ENCODE measurements around the gene KAT2B.
A peak's percentile ranks its signal among the peaks of the same experiment; 100 is the strongest.

The KAT2B gene

DNA sequence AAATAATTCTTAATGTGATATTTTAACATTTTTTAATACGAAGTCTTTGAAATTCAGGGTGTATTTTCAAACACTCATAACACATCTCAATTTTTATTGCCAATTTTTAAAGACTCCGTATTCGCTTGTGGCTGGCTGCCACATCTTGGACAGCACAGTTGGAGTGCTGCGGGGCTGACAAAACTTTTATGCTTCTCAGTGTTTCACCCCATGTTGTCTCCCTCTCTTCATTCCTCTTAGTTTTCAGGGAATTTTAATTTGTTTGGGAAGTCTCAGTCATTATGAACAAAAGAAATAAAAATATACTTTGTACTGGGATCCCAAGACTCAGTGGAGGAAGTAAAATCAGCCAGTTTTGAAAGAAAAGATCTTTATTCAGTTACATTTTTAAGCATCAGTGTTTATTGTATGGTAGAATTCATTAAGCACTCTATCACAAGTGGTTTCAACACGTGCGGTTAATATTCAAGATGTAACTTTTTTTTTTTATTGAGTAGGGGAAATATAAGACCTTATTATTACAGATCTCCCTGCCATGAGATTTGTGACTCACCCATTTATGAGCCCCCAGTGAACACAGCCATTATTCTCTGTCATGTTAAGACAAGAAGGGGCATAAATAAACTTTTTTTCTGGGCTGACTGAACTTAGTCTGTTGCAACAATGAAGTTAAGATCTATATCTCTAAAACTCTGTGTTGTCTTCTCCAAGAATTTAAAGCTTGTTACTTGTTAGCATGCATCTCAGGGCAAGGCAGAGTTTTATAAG lies 26.8 kb downstream of the KAT2B start:
- ATAC-seq: no peak

DNA sequence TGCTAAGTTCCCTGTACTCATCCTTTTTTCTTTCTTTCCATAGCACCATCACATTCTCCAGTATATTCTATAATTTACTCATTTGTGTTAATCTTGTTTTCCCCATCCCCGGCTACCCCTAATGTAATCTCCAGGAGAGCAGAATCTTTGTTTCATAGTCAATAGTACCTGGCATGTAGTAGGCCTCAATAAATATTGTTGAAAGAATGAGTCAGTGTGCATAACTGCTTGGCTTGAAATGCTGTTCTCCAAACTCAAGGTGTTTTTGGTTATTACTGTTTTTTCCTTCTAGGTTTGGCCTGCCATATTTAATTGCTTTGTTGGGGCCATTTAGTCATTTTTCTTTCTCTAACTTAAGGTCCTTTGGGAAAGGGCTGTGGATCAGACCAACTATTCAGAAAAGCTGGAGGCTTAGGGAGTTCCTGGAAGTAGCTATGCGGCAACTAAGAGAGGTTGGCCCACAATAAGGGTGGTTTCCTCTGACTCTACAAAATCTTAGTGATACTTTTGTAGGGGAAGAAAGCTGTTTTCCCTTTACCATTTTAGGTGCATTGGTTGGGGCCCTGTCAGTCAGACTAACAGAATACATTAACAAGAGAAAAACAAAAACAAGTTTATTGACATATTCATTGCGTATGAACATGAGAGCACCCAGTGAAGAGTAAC lies 28.4 kb downstream of the KAT2B start:
- ATAC-seq: peak in 1 of 2 donors; percentile 59

DNA sequence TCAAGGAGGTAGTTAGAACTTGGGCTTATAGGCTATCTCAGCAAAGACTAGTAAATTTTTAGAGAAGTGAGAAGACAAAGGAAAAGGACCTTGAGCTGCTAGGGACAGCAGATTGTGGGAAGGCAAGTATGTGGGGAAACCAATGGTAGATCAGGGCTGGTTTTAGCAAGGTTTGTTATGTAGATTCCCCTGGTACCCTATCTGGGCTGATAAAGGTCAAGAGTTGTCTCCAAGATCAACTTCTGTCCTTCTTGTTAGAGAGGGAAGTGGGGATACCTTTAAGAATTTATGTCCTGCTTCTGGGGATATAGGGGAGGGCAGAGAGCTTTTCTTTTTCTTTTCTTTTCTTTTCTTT lies 28.9 kb downstream of the KAT2B start:
- ATAC-seq: no peak

DNA sequence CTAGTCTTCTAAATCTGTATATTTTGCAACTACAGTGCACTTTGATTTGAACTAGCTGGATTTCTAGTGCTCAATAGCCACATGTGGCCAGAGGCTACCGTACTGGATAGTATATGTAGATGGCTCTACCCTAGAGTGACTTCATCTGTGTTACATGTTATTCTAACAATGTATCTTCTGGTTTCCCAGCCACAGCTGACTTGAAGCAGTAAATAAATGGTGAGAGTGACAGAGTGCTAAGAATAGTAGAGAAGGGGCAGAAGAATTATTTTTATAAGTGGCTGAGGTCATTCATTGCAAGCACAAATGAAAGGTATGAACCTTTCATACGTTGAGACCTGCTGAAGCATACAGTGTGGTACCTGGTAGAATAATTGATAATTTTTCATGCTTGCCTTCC lies 30.9 kb downstream of the KAT2B start:
- ATAC-seq: no peak

DNA sequence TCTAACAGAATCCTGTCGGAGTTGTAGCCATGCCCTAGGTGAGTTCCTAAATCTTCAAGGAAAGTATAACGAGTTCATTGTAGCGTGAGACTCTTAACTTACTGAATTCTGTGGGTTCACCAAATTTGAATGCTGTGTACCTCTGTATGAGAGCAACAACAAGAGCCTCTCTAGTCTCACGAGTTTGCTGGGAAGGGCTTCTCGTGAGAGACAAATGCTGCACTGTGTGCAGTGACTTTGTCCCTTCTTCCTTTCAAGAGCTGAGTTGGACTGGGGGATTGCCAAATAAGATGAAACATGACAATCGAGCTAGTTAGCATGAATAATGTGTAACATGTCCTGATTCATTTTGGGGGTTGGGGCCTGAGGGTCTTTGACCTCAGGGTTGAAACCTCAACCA lies 32.2 kb downstream of the KAT2B start:
- ATAC-seq: no peak

DNA sequence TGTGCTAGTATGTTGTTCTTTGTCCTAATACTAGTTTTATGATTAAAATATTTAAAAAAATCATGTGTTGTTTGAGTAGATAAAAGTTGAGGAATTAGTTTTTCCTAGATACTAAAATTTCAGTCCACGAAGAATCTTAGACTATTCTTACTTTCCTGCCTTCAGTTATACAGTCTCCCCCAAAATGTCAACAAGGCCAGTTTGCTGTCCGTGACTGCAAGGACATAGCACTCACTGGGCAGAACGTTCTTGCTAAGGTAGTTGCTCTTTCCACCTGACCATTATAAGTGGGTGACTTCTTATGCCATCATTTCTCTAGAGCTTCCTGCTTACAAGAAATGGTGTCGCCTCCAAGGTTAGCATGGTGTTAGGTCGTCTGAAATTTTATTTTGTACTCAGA lies 32.8 kb downstream of the KAT2B start:
- no peak for ATAC-seq

DNA sequence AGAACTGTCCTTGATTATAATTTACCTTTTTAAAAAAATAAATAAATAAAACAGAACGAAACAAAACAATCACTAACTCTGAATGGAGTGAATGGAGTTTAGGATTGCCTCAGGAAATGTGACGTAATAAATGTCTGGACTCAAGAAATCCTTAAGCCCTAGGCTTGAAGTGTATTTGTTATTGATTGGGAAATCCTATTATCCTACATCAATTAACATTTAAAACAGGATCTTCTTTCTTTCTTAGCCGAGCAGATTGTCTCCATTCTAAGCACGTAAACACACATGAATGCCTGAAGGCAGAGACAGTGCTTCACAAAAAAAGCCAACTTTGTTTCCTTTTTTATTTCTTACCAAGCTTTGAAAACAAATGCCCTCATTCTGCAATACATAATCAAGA lies 33.4 kb downstream of the KAT2B start:
- ATAC-seq: no peak

DNA sequence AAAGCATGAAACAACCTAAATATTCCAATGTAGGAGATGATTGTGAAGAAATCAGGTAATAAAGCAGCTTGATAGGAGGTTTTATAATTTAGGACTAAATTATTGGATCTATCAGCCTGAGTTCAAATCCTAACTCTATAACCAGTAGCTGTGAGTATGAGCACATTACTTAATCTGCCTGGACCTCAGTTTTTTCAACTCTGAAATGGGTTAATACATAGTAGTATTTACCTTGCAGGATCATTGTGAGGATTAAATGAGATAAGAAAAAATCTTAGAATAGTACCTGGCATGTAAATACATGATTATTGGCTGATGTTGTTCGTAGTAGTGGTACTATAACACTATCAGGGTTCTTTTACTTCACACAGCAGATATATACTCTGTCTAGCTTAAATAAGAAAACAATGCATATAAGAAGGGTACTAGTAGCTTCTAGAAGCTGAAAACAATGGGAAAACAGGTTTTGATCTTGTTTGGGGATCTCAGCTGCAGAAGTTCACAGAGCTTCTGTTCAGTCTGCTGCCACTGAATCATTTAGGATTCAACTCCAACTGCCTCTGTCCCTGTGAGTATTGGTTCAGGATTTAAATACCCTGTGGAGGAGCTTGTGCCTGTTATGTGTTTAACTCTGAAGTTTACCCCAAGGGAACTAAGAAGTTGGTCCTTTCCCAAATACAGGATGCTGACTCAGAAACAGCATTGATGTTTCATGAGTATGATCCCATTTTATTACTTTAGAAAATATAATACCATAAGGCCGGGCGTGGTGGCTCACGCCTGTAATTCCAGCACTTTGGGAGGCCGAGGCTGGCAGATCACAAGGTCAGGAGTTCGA lies 34.2 kb downstream of the KAT2B start:
- ATAC-seq: no peak

DNA sequence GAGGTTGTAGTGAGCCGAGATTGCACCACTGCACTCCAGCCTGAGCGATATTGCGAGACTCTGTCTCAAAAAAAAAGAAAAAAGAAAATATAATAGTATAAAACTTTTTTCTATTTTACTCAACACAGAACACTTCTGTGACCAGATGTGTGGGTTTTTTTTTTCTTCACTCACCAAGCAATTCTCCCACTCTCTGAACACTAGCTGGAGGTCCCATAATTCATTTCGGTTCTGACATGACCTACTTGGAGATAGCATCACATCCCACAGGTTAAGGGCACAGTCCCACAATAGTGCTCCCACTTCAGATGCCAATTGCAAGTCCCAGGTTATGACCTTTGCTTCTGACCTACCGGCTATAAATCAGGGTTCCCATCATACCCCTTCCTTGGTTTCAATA lies 35.0 kb downstream of the KAT2B start:
- ATAC-seq: no peak

DNA sequence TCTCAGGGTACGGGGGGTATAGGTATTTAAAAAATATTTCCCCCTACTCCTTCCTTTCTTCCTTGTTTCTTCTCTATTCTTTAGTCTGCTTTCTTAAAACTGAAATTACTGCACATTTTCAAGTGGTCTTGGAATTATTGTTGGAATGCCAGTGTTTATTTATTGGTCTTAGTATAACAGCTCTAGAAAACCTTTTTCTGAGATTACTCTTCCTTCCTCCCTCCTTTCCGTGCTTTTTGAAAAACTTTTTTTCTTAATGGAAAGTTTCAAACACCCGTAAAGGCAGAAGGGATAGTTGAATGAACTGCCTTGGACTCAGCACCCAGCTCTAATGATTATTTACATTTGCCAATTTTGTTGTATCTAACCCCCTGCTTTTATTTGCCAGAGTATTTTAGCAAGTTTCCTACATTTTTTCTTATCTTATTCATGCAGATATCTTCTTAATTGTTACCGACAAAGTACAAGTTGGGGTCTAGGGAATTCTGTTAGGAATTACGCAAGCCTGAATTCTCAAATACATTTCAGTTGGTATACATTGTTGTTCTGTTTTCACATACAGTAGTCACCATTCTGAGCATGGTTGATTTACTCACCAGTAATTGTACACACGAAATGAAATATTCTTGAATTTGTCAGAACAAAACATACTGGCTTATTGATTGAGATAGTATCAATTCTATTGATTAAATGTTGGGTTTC lies 36.2 kb downstream of the KAT2B start:
- no peak for ATAC-seq

DNA sequence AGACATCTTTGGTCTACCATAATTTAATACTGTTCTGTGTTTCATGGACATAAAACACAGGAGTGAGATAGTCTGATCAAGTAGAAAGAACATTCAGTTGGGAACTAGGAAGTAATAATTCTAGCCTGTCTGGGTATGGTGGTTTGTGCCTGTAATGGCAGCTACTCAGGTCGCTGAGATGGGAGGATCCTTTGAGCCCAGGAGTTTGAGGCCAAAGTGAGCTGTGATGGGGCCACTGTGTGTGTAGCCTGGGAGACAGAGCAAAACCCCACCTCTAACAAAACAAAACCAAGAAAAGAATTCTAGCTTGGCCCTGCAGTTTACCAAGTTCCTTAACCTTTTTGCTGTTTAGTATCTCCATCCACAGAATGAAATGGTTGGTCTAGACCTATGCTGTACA lies 36.8 kb downstream of the KAT2B start:
- ATAC-seq: no peak

DNA sequence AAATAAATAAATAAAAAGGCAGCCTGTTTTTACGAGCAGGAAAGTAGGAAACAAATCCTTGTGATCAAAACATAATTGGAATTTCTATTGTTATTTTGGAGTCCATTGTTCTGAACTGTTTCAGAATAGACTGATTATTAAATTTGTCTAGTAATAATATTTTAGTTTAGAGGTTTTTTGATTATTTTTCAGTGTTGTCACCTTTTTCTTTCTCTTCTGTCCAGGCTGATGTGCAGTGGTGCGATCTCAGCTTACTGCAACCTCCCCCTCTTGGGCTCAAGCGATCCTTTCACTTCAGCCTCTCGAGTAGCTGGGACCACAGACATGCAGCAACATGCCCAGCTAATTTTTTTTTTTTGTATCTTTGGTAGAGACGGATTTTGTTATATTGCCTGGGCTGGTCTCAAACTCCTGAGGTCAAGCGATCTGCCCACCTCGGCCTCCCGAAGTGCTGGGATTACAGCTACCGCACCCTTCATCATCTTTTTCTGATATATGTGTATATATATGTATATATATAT lies 38.0 kb downstream of the KAT2B start:
- ATAC-seq: no peak

DNA sequence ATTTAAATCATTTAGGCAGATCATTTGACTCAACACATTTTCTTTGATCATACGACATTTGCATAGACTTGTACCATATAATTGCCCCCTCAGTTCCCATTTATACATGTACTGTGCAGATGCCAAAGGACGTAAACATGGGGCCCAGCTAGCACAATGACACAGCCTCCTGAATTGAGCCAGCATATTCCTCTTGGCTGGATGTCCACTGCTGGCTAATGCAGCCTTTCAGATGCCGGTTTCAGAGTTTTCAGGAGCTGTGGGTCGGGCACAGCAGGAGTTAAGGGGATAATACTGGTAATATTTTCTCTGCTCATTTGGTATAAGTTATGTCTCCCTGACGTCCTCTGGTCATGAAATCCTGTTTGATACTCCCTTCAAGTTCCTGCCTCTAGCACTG lies 39.4 kb downstream of the KAT2B start:
- ATAC-seq: no peak

DNA sequence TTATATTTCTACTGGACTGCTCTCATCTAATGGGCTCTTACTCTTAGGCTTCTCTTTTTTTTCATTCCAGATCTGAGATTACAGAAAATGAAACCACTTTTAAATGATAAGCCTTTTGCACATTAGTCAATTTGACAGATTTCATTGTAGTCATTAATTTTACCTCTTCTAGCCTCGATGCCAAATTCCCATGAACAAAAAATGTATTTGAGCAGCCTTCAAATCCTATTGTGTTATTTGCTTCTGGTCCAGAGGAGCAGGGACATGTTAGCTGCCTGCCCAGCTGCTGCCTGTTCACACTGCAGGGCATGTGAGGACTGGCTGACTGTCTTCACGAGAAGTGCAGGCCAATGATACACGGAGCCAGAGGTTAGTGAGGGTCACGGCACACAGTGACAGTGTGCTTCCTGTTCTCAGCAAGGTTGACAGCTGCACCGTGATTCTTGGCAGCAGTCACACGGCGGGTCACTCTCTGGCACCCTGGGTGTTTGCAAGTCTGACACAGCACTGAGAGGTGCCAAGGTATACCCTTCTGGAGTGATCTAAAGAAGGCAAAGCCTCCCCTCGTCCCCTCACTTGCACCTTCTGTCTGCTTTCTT lies 40.8 kb downstream of the KAT2B start:
- peak; percentile 88 to 94 for ATAC-seq

DNA sequence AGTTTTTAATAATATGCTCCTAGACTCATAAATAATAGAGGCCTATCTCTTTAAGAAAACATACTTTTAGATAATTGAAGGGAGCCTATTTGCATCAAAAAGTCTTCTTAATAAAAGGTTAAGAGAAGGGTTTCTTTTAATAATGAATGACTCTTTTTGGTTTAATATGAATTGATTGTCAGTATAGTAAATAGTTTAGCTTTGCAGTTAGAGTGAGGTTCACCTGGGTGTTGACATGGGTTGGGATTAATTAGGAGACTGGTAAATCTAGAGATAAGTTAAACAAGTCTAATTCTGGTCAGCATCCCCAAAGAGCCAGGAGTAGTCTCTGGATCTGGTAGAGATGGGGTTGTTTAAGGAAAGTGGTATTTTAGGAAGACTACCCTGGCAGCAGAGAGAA lies 43.0 kb downstream of the KAT2B start:
- no peak for ATAC-seq

DNA sequence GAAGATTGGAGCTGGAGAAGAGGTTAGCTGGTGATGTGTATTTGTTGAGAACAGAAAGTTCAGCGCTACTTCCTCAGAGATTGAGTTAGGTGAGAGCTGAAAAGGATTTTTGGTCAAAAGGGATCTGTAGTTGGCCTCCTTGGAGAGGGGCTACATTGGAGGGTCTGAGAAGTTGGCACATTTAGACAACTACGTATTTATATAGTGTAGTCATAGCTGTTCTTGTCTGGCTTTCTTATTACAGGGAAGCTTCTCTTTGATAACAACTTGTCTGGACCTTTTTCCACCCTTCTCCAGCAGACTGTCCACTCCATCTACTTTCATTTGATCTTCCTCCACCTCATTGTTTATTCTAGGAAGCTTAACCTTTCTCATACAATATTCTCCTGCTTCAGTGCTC lies 43.7 kb downstream of the KAT2B start:
- no peak for ATAC-seq

DNA sequence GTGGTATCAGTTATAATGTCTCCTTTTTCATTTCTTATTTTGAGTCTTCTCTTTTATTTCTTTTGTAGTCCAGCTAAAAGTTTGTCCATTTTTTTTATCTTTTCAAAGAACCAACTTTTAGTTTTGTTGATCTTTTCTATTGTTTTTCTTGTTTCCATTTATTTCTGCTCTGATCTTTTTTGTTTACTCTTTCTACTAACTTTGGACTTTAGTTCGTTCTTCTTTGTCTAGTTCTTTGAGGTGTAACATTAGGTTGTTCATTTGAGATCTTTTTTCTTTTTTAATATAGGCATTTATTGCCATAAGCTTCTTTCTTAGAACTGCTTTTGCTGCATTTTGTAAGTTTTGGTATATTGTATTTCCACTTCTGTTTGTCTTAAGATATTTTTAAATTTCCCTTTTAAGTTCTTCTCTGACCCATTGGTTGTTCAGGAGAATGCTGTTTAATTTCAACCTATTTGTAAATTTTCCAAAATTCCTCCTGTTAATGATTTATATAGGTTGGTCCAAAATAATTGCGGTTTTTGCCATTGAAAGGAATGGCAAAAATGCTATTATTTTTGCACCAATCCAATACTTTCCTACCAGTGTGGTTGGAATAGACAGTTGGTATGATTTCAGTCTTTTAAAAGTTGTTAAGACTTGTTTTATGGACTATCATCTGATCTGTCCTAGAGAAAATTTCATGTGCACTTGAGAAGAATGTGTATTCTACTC lies 51.2 kb downstream of the KAT2B start:
- ATAC-seq: no peak

DNA sequence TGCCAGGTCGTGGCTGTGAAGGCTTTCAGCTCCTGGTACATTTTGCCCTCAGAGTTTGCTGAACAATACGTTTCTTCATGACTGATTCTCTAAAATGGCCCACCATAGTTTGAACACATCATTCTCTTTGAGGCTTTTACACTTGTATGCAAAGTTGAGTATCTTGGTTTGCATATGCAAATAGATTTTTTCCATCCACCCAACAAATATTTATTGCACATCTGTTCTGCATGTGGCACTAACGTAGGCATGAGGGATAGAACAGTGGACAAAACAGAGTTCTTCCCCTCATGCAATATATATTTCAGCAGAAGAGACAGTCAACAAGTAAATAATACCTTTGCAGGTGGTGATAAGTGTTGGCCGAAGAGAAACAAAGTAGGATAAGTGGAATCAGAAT lies 55.2 kb downstream of the KAT2B start:
- ATAC-seq: no peak

DNA sequence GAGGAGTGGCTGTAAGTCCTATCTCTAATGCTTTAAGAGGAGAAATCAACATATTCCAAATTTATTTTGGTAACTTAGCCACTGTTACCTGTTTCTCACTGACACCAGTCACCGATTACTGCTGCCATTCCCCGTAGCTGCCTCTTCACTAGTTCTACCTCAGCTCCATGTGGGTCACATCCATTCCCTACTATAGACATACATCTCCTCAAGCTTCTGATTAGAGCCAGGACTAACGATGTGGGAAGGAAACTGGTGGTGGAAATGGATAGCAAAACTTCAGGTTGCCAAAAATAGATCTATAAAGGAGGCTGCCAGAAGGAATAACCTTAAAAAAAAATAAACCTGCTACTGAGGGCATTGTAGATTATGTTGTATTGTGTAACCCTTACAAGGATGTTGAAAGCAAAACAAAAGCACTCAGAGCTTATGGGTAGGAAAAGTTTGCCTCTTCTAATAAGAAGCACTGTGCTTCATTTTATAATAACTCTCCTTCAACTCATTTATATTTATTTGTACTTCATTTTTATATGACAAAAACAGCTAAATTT lies 56.0 kb downstream of the KAT2B start:
- ATAC-seq: no peak

DNA sequence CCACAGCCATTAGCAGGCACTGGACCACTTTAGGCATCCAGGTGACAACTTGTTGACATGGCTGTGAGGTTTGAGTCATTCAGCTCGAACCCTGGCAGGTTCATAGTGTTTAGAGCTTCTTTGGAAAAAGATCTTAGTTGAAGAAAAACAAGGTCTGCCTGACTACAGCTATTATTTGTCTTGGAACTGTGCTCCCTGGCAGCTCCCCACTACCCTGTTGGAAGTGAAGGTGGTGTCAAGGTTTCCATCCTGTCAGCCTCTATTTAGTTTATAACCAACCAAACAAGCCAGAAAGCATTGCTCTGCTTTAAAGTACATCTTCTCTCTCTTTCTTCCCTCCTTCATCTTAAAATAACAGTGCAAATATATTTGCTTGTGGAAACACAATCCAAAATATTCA lies 56.8 kb downstream of the KAT2B start:
- ATAC-seq: no peak

DNA sequence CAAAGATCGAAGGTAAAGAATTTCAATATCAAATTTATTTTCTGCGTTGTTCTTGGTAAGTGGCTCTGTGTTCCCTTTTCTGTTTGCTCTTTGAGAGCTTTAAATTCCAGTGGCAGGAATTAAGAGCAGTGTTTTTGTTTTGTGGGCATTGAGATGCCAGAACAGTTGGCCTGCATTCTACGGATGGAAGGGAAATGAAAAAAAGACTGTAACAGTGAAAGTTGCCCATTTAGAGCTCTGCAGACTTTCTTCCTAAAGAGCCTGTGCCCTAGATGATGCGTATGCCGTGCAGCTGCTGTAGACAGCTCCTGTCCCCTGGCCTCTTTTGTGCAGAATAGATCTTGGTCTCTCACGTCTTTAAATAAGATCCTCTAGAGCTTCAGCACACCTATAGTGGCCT lies 58.8 kb downstream of the KAT2B start:
- no peak for ATAC-seq

DNA sequence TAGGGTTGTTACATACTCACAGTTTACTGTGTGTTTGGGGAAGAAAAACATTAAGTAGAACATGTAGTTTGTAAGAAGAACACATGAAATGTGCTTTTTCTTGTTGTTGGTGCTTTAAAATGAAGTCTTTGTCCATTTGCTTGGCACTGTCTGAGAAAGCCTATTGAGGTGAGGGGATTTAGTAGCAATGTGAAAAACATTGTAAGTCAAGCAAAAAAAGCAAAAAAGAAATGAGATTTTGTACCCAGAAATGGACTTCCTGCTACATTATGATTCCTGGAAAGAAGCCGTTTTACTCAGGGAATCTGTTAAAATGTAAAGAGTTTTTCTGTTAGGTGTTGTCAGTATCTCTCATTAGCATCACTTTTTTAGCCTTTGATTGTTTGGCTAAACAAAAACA lies 59.9 kb downstream of the KAT2B start:
- ATAC-seq: no peak
